GM12892 (cell line): ENCODE data around the gene SPARC.

Experiments used
- POLR2A ChIP-seq: IDR thresholded peaks from 2 replicates; pipeline ENCODE4 v1.6.1; 2011; ENCODE audit warnings: low read depth, low read length, control low read depth
- POLR2AphosphoS5 ChIP-seq: IDR thresholded peaks from 2 replicates; pipeline ENCODE4 v1.6.1; 2011; ENCODE audit warnings: low read depth, low read length, control low read depth

- TF ChIP-seq POLR2A: no peak
- no peak for TF ChIP-seq POLR2AphosphoS5
These were observed 71.3 kb downstream of the SPARC start for GRCh38 chr5:151615431-151615830.
